Measurements from ENCODE around the gene ENTREP3.

GRCh38 chr1:155244368-155245162 lies 10.7 kb downstream of the ENTREP3 start:
- TF ChIP-seq EP300 (IDR thresholded peaks at IDR 0.05) (peak; percentile 75 to 99), POLR2A (IDR thresholded peaks at IDR 0.05) (peak; percentile 84 to 89)
